Endothelial cell (in vitro differentiated cells): ENCODE measurements around the gene MAK. TPM values are rescaled to one million over a fixed set of nuclear protein-coding genes. Genes with fewer than 3 reads are reported as not detected.

Experiments used
- DNase-seq: peaks from one replicate; pipeline ENCODE4 v3.0.0; 2021; ENCODE audit warnings: low spot score
- H3K27ac Mint-ChIP-seq: one replicate; pipeline ENCODE4 v1.8.0; 2021; ENCODE audit warnings: mixed read lengths, inconsistent platforms; ENCODE audit not compliant: unreplicated experiment
- H3K27me3 Mint-ChIP-seq: one replicate; pipeline ENCODE4 v1.8.0; 2021; ENCODE audit warnings: mild to moderate bottlenecking, moderate library complexity, mixed read lengths, inconsistent platforms; ENCODE audit not compliant: unreplicated experiment
- H3K36me3 Mint-ChIP-seq: one replicate; pipeline ENCODE4 v1.8.0; 2021; ENCODE audit warnings: mild to moderate bottlenecking, low read depth, mixed read lengths, inconsistent platforms; ENCODE audit not compliant: unreplicated experiment
- H3K4me1 Mint-ChIP-seq: one replicate; pipeline ENCODE4 v1.8.0; 2021; ENCODE audit warnings: mild to moderate bottlenecking, mixed read lengths, inconsistent platforms; ENCODE audit not compliant: unreplicated experiment
- H3K4me3 Mint-ChIP-seq: one replicate; pipeline ENCODE4 v1.8.0; 2021; ENCODE audit warnings: mild to moderate bottlenecking, mixed read lengths, inconsistent platforms; ENCODE audit not compliant: unreplicated experiment
- H3K9me3 Mint-ChIP-seq: one replicate; pipeline ENCODE4 v1.8.0; 2021; ENCODE audit warnings: mixed read lengths, inconsistent platforms; ENCODE audit not compliant: unreplicated experiment
- CTCF ChIP-seq: fragments of 200-600 bp; sonication (generic); IDR thresholded peaks from one replicate; pipeline ENCODE4 v1.5.0; 2021; ENCODE audit warnings: antibody characterized with exemption; ENCODE audit not compliant: unreplicated experiment
- total RNA-seq: library from RNA; stranded (reverse); fragmentation: NEBNext Ultra II Directional; extraction: Animal tissue kit (Norgen Biotek cat#: 25700); gene quantifications from one replicate; pipeline ENCODE4 v1.2.1, GENCODE V29; 2021; ENCODE audit not compliant: unreplicated experiment

Gene MAK
- total RNA-seq, 1 donor from 2014 or later: not detected

GRCh38 chr6:10838794-10839333, 525 bp upstream of the MAK start:
- Mint-ChIP-seq H3K4me1 (peaks cover 2% of the 10 kb centered on the region), H3K36me3 (no peaks in the 10 kb centered on the region), H3K4me3 (peak overlapping the region; percentile 91), H3K9me3 (no peaks in the 10 kb centered on the region), H3K27me3 (peaks cover 7% of the 10 kb centered on the region), H3K27ac (peak overlapping the region; percentile 89)
- DNase-seq: no peak
- TF ChIP-seq CTCF: no peak

GRCh38 chr6:10837622-10837994, 731 bp downstream of the MAK start:
- H3K9me3 Mint-ChIP-seq: no peaks in the 10 kb centered on the region
- no peaks in the 10 kb centered on the region for H3K36me3 Mint-ChIP-seq
- peaks cover 2% of the 10 kb centered on the region for H3K4me1 Mint-ChIP-seq
- H3K27ac Mint-ChIP-seq: peak overlapping the region; percentile 78
- H3K27me3 Mint-ChIP-seq: peaks cover 7% of the 10 kb centered on the region
- TF ChIP-seq CTCF: no peak
- no peak for DNase-seq
- H3K4me3 Mint-ChIP-seq: peak overlapping the region; percentile 91

- H3K4me3 Mint-ChIP-seq: peak overlapping the region; percentile 91
- H3K36me3 Mint-ChIP-seq: no peaks in the 10 kb centered on the region
- peaks cover 7% of the 10 kb centered on the region for H3K27me3 Mint-ChIP-seq
- H3K4me1 Mint-ChIP-seq: peaks cover 2% of the 10 kb centered on the region
- peak; percentile 46 for DNase-seq
- H3K27ac Mint-ChIP-seq: peak overlapping the region; percentile 78
- TF ChIP-seq CTCF: no peak
- no peaks in the 10 kb centered on the region for H3K9me3 Mint-ChIP-seq
These were observed 1.2 kb downstream of the MAK start for GRCh38 chr6:10837009-10837621.

GRCh38 chr6:10834823-10835222, 3.5 kb downstream of the MAK start:
- DNase-seq: no peak
- no peak overlapping the region for H3K27ac Mint-ChIP-seq
- H3K9me3 Mint-ChIP-seq: no peaks in the 10 kb centered on the region
- H3K36me3 Mint-ChIP-seq: no peaks in the 10 kb centered on the region
- H3K4me3 Mint-ChIP-seq: no peak overlapping the region
- H3K27me3 Mint-ChIP-seq: peaks cover 5% of the 10 kb centered on the region
- no peak for TF ChIP-seq CTCF
- peaks cover 2% of the 10 kb centered on the region for H3K4me1 Mint-ChIP-seq

GRCh38 chr6:10831609-10832008, 6.7 kb downstream of the MAK start:
- DNase-seq: no peak
- H3K27ac Mint-ChIP-seq: no peak overlapping the region
- no peaks in the 10 kb centered on the region for H3K4me1 Mint-ChIP-seq
- H3K27me3 Mint-ChIP-seq: peaks cover 4% of the 10 kb centered on the region
- no peak overlapping the region for H3K4me3 Mint-ChIP-seq
- H3K9me3 Mint-ChIP-seq: no peaks in the 10 kb centered on the region
- no peak for TF ChIP-seq CTCF
- H3K36me3 Mint-ChIP-seq: no peaks in the 10 kb centered on the region
